Neural crest cell (in vitro differentiated cells): ENCODE results near the gene AGMO. TPM values are rescaled to one million over a fixed set of nuclear protein-coding genes. Genes with fewer than 3 reads are reported as not detected.

ENCODE experiments used
- DNase-seq: peaks from one replicate; pipeline ENCODE4 v3.0.0; 2021; ENCODE audit warnings: low read depth, mixed read lengths, low spot score
- H3K27ac Mint-ChIP-seq: one replicate; pipeline ENCODE4 v1.8.0; 2021; ENCODE audit warnings: mild to moderate bottlenecking, mixed read lengths; ENCODE audit not compliant: unreplicated experiment
- H3K27me3 Mint-ChIP-seq: 2 replicates; pipeline ENCODE4 v1.8.0; 2021; ENCODE audit warnings: low read depth, mild to moderate bottlenecking, mixed read lengths
- H3K36me3 Mint-ChIP-seq: 2 replicates; pipeline ENCODE4 v1.8.0; 2021; ENCODE audit warnings: low read depth, mild to moderate bottlenecking, mixed read lengths
- H3K4me1 Mint-ChIP-seq: 2 replicates; pipeline ENCODE4 v1.8.0; 2021; ENCODE audit warnings: mixed read lengths
- H3K4me3 Mint-ChIP-seq: one replicate; pipeline ENCODE4 v1.8.0; 2021; ENCODE audit warnings: mild to moderate bottlenecking, mixed read lengths
- H3K9me3 Mint-ChIP-seq: 2 replicates; pipeline ENCODE4 v1.8.0; 2021; ENCODE audit warnings: mixed read lengths
- CTCF ChIP-seq: fragments of 200-600 bp; sonication (generic); conservative IDR thresholded peaks from 2 replicates; pipeline ENCODE4 v1.5.0; 2021; ENCODE audit warnings: antibody characterized with exemption, mild to moderate bottlenecking
- total RNA-seq: library from RNA; stranded (reverse); gene quantifications from 2 replicates; pipeline ENCODE4 v1.2.1, GENCODE V29; 2021

AGMO gene
- total RNA-seq, 1 donor from 2014 or later = 0.51 TPM

- no peak overlapping the region for H3K27ac Mint-ChIP-seq
- DNase-seq = no peak
- no peaks in the 10 kb centered on the region for H3K4me1 Mint-ChIP-seq
- H3K27me3 Mint-ChIP-seq = no peaks in the 10 kb centered on the region
- no peak for TF ChIP-seq CTCF
- peaks cover 15% of the 10 kb centered on the region for H3K36me3 Mint-ChIP-seq
- H3K9me3 Mint-ChIP-seq = peaks cover 22% of the 10 kb centered on the region
- H3K4me3 Mint-ChIP-seq = no peak overlapping the region
Measured at GRCh38 chr7:15280078-15280733, 281.6 kb downstream of the AGMO start.

DNA sequence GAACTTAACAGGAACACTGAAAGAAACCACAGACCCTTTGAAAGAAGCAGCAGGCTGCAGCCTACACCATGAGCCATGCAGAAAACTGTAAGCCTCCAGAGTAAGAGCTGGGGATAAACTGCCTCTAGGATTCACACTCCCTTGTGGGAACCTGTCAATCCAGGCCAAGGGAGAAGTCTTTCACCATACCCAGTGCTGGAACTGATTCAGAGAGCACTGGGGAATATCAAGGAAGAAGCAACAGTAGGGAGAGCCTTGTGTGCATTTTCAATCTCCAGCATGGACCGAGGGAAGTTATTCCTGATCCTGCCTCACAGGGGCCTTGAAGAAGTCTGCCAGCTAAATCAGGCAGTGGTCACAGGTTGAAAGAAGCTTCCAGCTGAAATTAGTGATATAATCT lies 282.2 kb downstream of the AGMO start:
- Mint-ChIP-seq H3K36me3 (peaks cover 15% of the 10 kb centered on the region), H3K4me3 (no peak overlapping the region), H3K27me3 (no peaks in the 10 kb centered on the region), H3K9me3 (peaks cover 20% of the 10 kb centered on the region), H3K27ac (no peak overlapping the region), H3K4me1 (no peaks in the 10 kb centered on the region)
- TF ChIP-seq CTCF = no peak
- no peak for DNase-seq

- TF ChIP-seq CTCF = no peak
- DNase-seq = no peak
- H3K27me3 Mint-ChIP-seq = no peaks in the 10 kb centered on the region
- peaks cover 3% of the 10 kb centered on the region for H3K36me3 Mint-ChIP-seq
- H3K27ac Mint-ChIP-seq = no peak overlapping the region
- H3K4me1 Mint-ChIP-seq = no peaks in the 10 kb centered on the region
- no peak overlapping the region for H3K4me3 Mint-ChIP-seq
- peaks cover 20% of the 10 kb centered on the region for H3K9me3 Mint-ChIP-seq
Measured at GRCh38 chr7:15257689-15258088, 304.1 kb downstream of the AGMO start.

DNA sequence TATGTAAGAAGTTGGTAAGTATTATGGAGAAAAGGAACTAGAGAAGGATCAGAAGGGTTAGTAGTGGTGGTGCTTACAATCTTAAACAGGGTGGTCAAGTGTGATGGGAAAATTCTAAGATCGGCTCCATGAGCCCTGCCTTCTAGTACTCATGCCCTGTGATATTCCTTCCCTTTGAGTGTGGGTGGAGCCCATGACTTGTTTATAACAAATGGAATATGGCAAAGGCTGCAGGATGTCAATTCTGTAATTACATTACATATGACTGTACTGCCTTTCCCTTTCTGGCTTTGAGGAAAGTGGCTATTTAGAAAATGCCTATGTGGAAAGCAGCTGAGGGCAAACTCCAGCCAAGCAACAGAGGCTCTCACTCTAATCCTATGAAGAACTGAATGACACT lies 309.6 kb downstream of the AGMO start:
- no peak for DNase-seq
- no peak for TF ChIP-seq CTCF
- no peak overlapping the region for H3K27ac Mint-ChIP-seq
- H3K4me1 Mint-ChIP-seq = no peaks in the 10 kb centered on the region
- H3K36me3 Mint-ChIP-seq = no peaks in the 10 kb centered on the region
- peaks cover 6% of the 10 kb centered on the region for H3K9me3 Mint-ChIP-seq
- H3K27me3 Mint-ChIP-seq = no peaks in the 10 kb centered on the region
- H3K4me3 Mint-ChIP-seq = no peak overlapping the region

DNA sequence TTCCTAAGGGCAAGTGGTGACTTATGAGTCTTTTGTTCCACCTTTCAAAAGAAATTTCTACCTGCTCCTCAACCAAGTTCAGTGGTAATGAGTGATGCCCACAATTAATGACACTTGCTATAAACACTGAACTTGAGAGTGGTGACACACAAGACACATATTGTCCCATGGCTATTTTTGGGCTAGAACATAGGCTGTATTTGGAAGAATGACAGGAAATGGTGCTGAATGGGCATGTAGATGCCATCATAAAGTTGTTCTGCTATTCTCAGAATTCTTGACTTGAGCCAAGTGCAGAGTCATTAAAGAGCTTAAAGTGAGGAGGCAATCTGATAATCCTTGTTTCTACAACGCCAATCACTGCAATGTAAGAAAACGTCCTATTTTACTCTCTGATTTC lies 313.3 kb downstream of the AGMO start:
- no peak for DNase-seq
- peaks cover 4% of the 10 kb centered on the region for H3K4me1 Mint-ChIP-seq
- H3K27ac Mint-ChIP-seq = no peak overlapping the region
- no peaks in the 10 kb centered on the region for H3K27me3 Mint-ChIP-seq
- no peaks in the 10 kb centered on the region for H3K36me3 Mint-ChIP-seq
- H3K4me3 Mint-ChIP-seq = no peak overlapping the region
- no peak for TF ChIP-seq CTCF
- H3K9me3 Mint-ChIP-seq = peaks cover 9% of the 10 kb centered on the region

- Mint-ChIP-seq H3K4me1 (peaks cover 4% of the 10 kb centered on the region), H3K9me3 (peaks cover 9% of the 10 kb centered on the region), H3K4me3 (no peak overlapping the region), H3K27me3 (no peaks in the 10 kb centered on the region), H3K27ac (no peak overlapping the region), H3K36me3 (no peaks in the 10 kb centered on the region)
- no peak for TF ChIP-seq CTCF
- no peak for DNase-seq
Measured at GRCh38 chr7:15245831-15246230, 316.0 kb downstream of the AGMO start.
